GM21576 (cell line): ENCODE data around the gene OR8J1.
"Not testable (repeated sequence)": the region's sequence is repeated elsewhere in the genome, so short reads cannot be mapped to it uniquely, and the experiment has no call there.

Source experiments
- ATAC-seq: cut with Tn5 transposase; IDR thresholded peaks from one replicate; pipeline ENCODE4 v1.9.1; 2021; ENCODE audit warnings: mild to moderate bottlenecking, moderate library complexity; ENCODE audit not compliant: unreplicated experiment

The OR8J1 gene, protein sequence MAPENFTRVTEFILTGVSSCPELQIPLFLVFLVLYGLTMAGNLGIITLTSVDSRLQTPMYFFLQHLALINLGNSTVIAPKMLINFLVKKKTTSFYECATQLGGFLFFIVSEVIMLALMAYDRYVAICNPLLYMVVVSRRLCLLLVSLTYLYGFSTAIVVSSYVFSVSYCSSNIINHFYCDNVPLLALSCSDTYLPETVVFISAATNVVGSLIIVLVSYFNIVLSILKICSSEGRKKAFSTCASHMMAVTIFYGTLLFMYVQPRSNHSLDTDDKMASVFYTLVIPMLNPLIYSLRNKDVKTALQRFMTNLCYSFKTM

DNA sequence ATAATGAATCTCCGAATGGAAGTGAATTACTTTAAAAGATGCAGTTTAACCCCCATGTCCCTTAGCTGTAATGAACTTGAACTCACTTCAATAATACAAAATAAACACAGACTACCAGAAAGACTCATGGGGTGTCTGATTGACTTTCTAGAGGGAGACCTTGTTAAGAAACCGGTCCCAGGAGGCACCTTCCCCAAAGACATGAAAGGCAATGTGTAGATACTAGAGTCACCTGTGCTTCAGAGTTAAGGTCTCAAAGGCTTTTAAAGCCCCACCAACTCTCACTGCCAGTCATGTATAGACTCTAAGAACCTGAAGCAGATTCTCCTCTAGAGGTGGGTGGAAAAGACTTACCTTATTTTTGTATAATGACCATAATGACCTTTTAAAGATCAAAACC, at the start of gene OR8J1:
TSS of gene OR8J1 (plus strand) at position 301 of the 400 bp plus-strand sequence. CDS start 5,956 bp downstream, outside the sequence.
- no peak for ATAC-seq

DNA sequence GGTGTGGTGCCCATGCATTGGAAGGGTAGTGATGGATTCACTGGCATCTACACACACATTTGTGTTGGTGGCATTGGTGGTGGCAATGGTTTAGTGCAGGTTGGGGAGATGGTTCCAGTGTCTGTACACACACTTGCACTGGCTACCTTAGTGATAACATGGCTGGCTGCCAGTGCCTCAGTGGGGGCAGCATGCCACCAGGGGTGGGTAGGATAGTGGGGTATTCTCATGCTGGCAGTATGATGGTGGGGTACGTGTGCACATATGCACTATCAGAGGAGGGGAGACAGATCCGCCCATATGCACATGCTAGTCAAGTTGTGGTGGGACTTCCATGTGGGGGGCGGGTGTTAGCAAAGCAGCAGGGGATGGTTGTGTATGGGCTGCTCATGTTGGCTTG, 46.3 kb upstream of the OR8J1 start:
- no peak for ATAC-seq

DNA sequence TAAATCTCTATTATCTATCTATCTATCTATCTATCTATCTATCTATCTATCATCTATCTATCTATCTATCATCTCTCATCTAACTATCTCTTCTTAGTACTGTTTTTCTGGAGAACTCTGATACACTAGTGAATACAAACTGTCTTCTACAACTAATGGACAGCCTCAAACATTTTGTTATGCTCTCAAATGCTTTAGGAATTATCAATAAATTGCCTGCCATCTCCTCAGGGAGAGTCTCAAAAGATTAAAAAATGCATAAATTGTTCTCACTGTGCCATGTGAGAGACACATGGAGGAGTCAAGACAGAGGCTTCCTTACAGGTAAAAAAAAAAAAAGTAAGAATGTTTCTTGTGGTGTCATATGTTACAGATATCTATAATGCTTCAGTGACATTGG, 39.2 kb upstream of the OR8J1 start, which contains the start of gene OR8K3:
TSS of gene OR8K3 (plus strand) at position 301 of the 400 bp plus-strand sequence. CDS start 3,163 bp downstream, outside the sequence.
- no peak for ATAC-seq

DNA sequence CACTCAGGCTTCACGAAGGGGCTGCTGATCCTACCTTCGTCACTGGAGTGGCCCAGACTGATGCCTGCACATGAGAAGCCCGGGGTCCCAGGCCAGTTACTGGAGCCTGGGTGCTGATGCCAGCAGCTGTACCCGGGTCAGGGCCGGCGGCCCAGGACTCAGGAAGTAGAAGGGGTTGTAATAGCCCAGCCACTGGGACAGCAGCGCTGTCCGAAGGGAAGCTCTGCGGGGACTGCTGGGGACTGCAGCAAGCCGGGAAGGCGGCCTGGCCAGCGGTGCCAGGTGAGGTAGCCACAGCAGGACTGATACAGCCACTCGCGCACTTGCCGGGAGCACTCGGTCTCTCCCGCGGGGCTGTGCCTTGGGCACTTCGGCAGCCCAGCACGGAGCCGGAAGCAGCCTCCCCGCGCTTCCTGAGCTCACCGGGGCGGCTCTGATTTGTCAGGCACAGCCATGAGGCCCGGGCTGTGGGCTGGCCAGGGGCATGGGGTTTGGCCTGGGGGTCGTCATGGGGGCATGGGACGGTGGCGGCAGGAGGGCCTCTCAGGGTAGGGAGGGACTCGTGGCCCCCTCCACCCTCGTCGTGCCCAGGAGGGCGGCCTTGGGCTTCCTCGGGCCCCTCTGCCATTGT, 22.1 kb upstream of the OR8J1 start:
- no peak for ATAC-seq

DNA sequence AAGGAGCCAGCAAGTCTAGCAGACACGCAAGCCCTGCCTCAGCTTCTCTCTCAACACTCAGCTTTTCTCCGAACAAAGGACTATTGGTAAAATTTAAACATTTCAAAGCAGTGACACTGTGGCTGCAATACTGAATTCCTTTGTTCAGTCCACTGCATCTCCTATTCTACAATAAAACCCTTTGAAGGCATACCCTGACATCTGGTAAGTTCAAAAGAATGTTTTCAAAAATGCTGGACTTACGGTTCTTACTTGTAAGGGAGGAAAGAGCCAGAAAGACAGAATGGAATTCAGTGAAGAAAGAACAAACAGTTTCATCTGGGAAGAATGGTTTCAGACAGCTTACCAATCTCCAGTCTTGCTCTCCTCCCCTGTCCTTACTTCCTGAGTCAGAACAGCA, 20.9 kb upstream of the OR8J1 start:
- ATAC-seq = no peak

DNA sequence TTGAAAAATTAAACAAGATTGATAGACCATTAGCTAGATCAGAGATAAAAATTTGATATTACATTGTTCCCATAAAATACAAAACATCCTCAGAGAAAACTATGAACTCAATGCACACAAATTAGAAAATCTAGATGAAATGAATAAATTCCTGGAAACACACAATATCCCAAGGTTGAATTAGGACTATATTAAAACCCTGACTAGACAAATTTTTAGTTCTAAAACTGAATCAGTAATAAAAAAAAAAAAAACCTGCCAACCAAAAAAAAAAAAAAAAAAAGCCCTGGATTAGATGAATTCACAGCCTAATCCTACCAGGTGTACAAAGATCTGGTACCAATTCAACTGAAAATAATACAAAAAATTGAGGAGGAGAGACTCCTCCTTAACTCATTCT, 13.8 kb upstream of the OR8J1 start:
- ATAC-seq = no peak

DNA sequence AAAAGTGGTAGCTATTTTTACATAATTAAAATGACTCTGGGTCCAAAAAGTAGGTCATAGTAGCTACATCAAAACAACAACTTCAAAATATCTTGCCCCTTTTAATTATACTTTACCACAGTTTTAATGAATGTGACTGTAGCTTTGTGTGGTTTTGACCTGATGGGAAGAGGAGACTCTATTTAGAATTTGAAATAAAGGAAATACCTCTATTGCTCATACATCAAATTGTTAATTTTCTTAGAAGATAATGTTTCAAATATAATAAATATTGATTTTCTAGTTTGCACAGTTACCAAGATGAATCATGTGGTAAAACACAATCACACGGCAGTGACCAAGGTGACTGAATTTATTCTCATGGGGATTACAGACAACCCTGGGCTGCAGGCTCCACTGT, 8.4 kb upstream of the OR8J1 start, which contains the start of gene OR8K1:
TSS of gene OR8K1 (plus strand) at position 301 of the 400 bp plus-strand sequence. CDS start at position 301, 0 bp downstream.
- no peak for ATAC-seq

DNA sequence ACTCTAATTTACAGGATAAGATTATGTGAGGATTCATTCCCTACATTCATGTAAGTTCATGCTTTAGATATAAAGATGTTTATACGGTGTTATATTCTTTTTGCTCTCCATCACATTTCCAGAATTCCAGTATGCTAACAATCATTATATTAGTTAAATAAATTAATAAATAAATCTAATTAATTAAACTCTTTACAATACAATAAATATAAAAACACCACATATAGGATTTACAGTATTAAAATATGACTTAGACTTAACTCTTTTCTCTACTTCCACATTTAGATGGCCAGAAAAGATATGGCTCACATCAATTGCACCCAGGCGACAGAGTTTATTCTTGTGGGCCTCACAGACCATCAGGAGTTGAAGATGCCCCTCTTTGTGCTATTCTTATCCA, 21.2 kb downstream of the OR8J1 start, which contains the start of gene OR8U1:
TSS of gene OR8U1 (plus strand) at position 301 of the 400 bp plus-strand sequence. CDS start at position 301, 0 bp downstream.
- no peak for ATAC-seq

DNA sequence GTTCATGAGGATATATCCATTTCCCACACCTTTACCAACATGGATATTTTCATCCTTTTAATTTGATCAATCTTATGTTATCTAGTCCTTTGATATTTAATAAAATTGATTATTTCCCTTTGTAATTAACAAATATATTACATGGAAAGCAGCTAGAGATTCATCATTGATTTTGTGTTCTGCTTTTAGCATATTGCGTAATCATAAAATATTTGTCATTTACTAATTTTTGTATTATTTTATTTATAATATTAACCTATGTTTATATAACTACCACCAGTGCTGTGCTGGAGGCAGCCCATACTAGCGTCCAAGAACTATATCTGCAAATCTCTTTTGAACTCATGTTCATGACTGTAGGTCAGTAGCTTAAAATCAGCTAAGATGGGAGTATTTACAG, 26.0 kb downstream of the OR8J1 start:
- ATAC-seq = no peak

DNA sequence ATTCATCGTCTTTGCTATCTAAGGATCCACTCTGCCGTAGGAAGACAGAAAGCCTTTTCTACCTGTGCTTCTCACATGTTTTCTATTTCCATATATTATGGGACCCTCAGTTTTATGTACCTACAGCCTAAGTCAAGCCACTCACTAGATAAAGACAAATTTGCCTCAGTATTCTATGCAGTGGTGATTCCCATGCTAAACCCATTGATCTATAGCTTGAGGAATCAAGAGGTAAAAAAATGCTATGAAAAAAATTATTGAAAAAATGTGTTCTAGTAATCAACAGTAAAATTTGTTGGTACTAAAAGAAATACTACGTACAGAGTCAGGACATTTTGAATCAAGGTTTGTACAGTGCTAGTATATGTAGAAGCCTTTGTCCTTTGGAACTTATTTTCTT, 40.3 kb downstream of the OR8J1 start:
- no peak for ATAC-seq

DNA sequence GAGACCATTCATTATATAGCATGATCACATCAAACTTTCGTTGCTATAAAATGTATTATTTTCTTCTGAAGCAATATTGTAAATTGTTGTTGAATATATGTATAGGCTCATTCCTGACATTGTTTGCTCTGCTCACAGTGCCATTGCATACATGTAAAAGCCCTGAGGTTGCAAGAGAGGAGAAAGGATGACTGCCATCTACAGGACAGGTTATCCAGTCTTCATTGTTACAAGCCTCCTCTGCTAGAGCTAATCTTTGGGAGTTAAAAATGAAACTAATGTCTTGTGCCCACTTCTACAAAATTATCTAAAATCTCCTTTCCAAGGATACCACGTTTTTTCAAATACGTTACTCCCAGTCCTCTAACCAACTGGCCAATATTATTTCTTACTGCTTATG, 42.0 kb downstream of the OR8J1 start:
- ATAC-seq = no peak

DNA sequence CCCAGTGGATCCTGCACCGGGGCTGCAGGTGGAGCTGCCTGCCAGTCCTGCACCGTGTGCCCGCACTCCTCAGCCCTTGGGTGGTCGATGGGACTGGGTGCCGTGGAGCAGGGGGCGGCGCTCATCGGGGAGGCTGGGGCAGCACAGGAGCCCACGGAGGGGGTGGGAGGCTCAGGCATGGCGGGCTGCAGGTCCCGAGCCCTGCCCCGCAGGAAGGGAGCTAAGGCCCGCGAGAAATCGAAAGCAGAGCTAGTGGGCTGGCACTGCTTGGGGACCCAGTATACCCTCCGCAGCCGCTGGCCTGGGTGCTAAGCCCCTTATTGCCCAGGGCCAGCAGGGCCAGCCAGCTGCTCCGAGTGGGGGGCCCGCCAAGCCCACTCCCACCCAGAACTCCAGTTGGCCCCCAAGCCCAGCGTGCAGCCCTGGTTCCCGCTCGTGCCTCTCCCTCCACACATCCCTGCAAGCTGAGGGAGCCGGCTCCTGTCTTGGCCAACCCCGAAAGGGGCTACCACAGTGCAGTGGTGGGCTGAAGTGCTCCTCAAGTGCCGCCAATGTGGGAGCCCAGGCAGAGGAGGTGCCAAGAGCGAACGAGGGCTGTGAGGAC, 47.9 kb downstream of the OR8J1 start:
- not testable (repeated sequence) for ATAC-seq

DNA sequence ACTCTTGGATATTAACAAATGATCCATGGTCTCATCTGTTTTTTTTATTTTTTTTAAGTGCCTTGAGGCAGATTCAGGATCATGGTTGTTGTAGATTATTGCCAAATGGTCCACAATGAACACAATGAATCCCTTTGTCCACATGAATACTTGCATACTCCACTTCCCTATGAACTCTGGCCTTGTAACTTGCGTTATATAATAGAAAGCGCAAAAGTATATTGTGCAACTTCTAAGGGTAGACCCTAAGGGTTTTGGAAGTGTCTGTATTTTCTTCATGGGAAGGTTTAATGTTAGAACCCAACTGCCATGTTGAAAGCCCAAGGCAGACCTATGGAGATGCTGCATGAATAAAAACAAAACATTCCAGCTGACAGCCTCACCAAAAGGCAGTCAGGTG, 50.3 kb downstream of the OR8J1 start:
- no peak for ATAC-seq

DNA sequence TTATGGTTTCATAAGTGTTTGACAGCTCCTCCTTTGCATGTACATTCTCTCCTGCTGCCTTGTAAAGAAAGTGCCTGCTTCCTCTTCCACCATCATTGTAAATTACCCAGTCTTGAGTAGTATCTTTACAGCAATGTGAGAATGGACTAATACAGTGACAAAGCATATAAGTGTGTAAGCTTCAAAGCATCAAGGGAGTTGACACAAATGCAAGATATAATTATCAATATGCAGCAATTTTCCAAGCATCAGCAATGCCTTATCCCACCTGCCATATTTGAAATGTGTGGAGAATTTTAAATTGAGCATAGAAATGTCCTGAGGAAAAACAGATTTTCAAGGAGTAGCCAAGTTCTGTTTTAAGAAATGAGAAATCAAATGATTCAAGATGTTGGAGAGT, 56.7 kb downstream of the OR8J1 start:
- ATAC-seq = no peak
